H1 (cell line): ENCODE measurements around the gene MED19. TPM values are rescaled to one million over a fixed set of nuclear protein-coding genes. Genes with fewer than 3 reads are reported as not detected.

Experiments
- ASH2L ChIP-seq: fragments of 200-600, 300-600 bp; sonication (generic); IDR thresholded peaks from one replicate; pipeline ENCODE4 v1.7.1; 2017; ENCODE audit warnings: low read length
- ATF3 ChIP-seq: IDR thresholded peaks from 2 replicates; pipeline ENCODE4 v1.6.1; 2011; ENCODE audit warnings: low read depth, mild to moderate bottlenecking, low read length; ENCODE audit not compliant: insufficient read depth
- BRCA1 ChIP-seq: IDR thresholded peaks from 2 replicates; pipeline ENCODE4 v1.6.1; 2012; ENCODE audit warnings: low read depth, low read length, improper control_type of control experiment
- KDM1A ChIP-seq: fragments of 200-600, 300-600 bp; sonication (generic); IDR thresholded peaks from 2 replicates; pipeline ENCODE4 v1.7.1; 2016; ENCODE audit warnings: mild to moderate bottlenecking, low read length, borderline replicate concordance
- NANOG ChIP-seq: IDR thresholded peaks from 2 replicates; pipeline ENCODE4 v1.6.1; 2011; ENCODE audit warnings: low read length, low read depth, mild to moderate bottlenecking, inconsistent platforms; ENCODE audit not compliant: insufficient read depth, poor library complexity, severe bottlenecking
- RBBP5 ChIP-seq: IDR thresholded peaks from 2 replicates; pipeline ENCODE4 v1.7.1; 2012; ENCODE audit warnings: low read depth, mild to moderate bottlenecking, inconsistent platforms, low read length, moderate library complexity, borderline replicate concordance
- SIN3A ChIP-seq, 2 experiments: IDR thresholded peaks in 1 of 2; conservative IDR thresholded peaks in 1 of 2; 2 replicates each; pipeline ENCODE4 v1.6.1; 2011 to 2012; ENCODE audit warnings: low read length in 2 of 2, improper control_type of control experiment in 1 of 2, low read depth in 1 of 2, mild to moderate bottlenecking in 1 of 2
- TCF12 ChIP-seq: IDR thresholded peaks from 2 replicates; pipeline ENCODE4 v1.6.1; 2011; ENCODE audit warnings: low read depth, mild to moderate bottlenecking, low read length
- polyA plus RNA-seq, 7 experiments: library from polyadenylated mRNA; depleted of rRNA in 3 of 7; stranded (reverse) in 5 of 7; unstranded in 2 of 7; fragments of >200 nt in 5 of 7; fragments of 200-250 nt in 2 of 7; gene quantifications; 1 replicate in 5 of 7; 2 replicates in 1 of 7; 4 replicates in 1 of 7; pipeline versions ENCODE4 v1.2.1 to v1.2.3, GENCODE V29; 2011 to 2013; ENCODE audit warnings: missing spikeins in 2 of 7, mixed read lengths in 2 of 7
- total RNA-seq: library from RNA; stranded (reverse); fragmentation: NEBNext Ultra II Directional; extraction: Animal tissue kit (Norgen Biotek cat#: 25700); gene quantifications from 2 replicates; pipeline ENCODE4 v1.2.1, GENCODE V29; 2021

The MED19 gene
- total and polyA plus RNA-seq, 2 of the 8 experiments (the other 6 are each of a cell fraction or from before 2014, with no cell fraction given) = 19.4 to 35.4 TPM

- peak; percentile 98; the same call in 1 of the 2 replicates for TF ChIP-seq RBBP5
- no peak for TF ChIP-seq KDM1A
- peak in 1 of 2 experiments; percentile 86; a peak in 1 of 4 replicates for TF ChIP-seq SIN3A (conservative IDR thresholded peaks at IDR 0.05 in 1 of 2, IDR thresholded peaks at IDR 0.05 in 1 of 2; ENCODE audit: low read depth in 1 of 2, low read length in 2 of 2)
- TF ChIP-seq BRCA1 = peak; percentile 75
- peak; percentile 90 for TF ChIP-seq ASH2L
- no peak for TF ChIP-seq ATF3
- TF ChIP-seq TCF12 = no peak
- TF ChIP-seq NANOG = peak; percentile 22
- TF ChIP-seq, all 59 proteins: peak for 23
Measured at GRCh38 chr11:57667736-57668433, 44.1 kb downstream of the MED19 start, which contains the start of gene ZDHHC5 (continued).
